ENCODE measurements around the gene PKN1. TPM values are rescaled to one million over a fixed set of nuclear protein-coding genes. Genes with fewer than 3 reads are reported as not detected.
A peak's percentile ranks its signal among the peaks of the same experiment; 100 is the strongest.

Gene PKN1
- total and polyA plus RNA-seq, 2 of the 13 experiments (the other 11 are each of a cell fraction or from before 2014, with no cell fraction given) = 45.7 to 54.5 TPM

- TF ChIP-seq ZNF766 (CRISPR knock-in tag; IDR thresholded peaks at IDR 0.05; ENCODE audit: borderline replicate concordance) (peak; percentile 90), ZNF232 (CRISPR knock-in tag; IDR thresholded peaks at IDR 0.05; ENCODE audit: borderline replicate concordance) (peak; percentile 48), AHR (CRISPR knock-in tag; IDR thresholded peaks at IDR 0.05) (0 out of 2 replicates have a peak, but pooled peaks have one; percentile 38), SATB2 (CRISPR knock-in tag; IDR thresholded peaks at IDR 0.05) (peak; percentile 52; the same call in 1 of the 2 replicates), ARHGAP35 (CRISPR knock-in tag; IDR thresholded peaks at IDR 0.05; ENCODE audit: borderline replicate concordance) (0 out of 2 replicates have a peak, but pooled peaks have one; percentile 1), ZHX2 (IDR thresholded peaks at IDR 0.05; ENCODE audit: low read depth) (no peak), ZHX2 (CRISPR knock-in tag; IDR thresholded peaks at IDR 0.05; ENCODE audit: borderline replicate concordance) (0 out of 2 replicates have a peak, but pooled peaks have one; percentile 59), HOXA5 (CRISPR knock-in tag; IDR thresholded peaks at IDR 0.05) (0 out of 2 replicates have a peak, but pooled peaks have one; percentile 33)
These were observed 14.3 kb upstream of the PKN1 start (continued) for GRCh38 chr19:14418856-14419105.

Measured in HepG2 (cell line).